ENCODE measurements around the gene PDRG1. TPM values are rescaled to one million over a fixed set of nuclear protein-coding genes. Genes with fewer than 3 reads are reported as not detected.

Gene PDRG1
- total RNA-seq, 2 donors from 2014 or later, result 5.4 to 7.9 TPM

DNA sequence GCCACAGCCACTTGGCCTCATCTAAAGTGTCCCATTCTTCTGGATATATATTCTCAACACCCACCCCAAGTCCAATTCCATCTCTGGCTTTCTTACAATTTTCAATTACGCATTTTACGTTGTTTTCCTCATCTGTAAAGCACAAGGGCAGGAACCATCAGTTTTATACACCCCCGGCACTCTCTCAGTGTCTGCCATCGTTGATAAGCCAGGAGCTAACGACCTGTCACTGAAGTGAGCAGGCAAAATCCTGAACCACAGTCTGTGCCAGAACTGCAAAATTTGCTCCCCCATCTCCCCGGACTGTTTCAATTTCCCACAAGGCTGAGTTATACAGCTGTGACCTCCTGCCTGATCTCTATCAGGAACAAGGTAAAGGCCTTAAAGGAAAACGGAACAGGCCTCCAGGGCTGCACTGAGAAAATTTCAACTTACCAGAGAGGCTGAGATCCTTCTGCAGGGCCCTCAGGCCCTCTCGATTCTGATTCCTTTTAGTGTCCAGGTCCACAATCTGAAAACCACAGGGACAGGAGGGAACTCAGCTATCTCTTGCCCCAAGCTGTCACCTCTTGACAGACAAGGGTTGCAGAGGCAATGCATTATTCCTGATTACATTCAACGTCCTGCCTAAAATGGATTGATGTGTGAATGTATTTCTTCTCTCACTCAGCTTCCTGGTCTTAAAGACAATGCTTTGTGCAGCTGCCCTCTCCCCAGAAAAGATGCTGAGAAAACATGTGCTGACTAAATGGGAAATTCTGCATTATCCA lies 1.8 kb downstream of the PDRG1 start:
- Histone ChIP-seq H3K36me3 (replicated peaks in 1 of 2; ENCODE audit: insufficient read depth in 1 of 2, low read depth in 2 of 2) (peaks cover 8 to 24% of the 10 kb centered on the region in 2 donors), H3K4me1 (peaks cover 17% of the 10 kb centered on the region), H3K4me3 (no peak overlapping the region), H3K27ac (no peak overlapping the region), H3K27me3 (no peaks in the 10 kb centered on the region), H3K9me3 (no peaks in the 10 kb centered on the region)
- WGBS, 2 donors, result 68 to 72% methylated on average over 9 of the region's 9 CpGs
- intact Hi-C loops (cut with DNase I), result no loop called here
- no peak for TF ChIP-seq CTCF (IDR thresholded peaks at IDR 0.05)
- TF ChIP-seq POLR2A (IDR thresholded peaks at IDR 0.05), result no peak
- DNase-seq, result no peak
- ATAC-seq, result no peak

DNA sequence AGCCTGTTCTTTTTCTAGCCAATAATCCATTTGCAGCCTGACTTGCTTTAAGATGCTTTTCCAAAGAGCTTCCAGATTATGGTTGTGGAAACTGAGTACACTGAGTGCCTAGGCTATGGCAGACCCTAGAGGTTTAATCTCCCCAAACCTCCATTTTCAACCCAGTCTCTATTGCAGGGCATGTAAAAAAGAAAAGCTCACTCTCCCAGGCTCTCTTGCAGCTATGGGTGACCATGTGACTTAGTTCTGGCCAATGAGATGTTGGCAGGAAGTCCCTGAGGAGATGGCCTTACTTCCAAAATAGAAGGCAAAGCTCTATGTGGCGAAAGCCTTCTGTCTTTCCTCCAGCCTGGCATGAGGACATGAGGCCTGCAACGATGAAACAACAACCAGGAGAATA lies 3.8 kb downstream of the PDRG1 start:
- Histone ChIP-seq H3K27me3 (no peaks in the 10 kb centered on the region), H3K9me3 (no peaks in the 10 kb centered on the region), H3K36me3 (replicated peaks in 1 of 2; ENCODE audit: insufficient read depth in 1 of 2, low read depth in 2 of 2) (peaks cover 8 to 28% of the 10 kb centered on the region in 2 donors), H3K27ac (no peak overlapping the region), H3K4me3 (no peak overlapping the region), H3K4me1 (peaks cover 28% of the 10 kb centered on the region)
- intact Hi-C loops (cut with DNase I), result no loop called here
- no peak for ATAC-seq
- TF ChIP-seq POLR2A (IDR thresholded peaks at IDR 0.05) (no peak), CTCF (IDR thresholded peaks at IDR 0.05) (no peak)
- DNase-seq, result no peak
- WGBS, 2 donors, result 93 to 97% methylated on average over 2 of the region's 2 CpGs

- DNase-seq, result no peak
- intact Hi-C loops (cut with DNase I), result no loop called here
- ATAC-seq, result no peak
- Histone ChIP-seq H3K36me3 (replicated peaks in 1 of 2; ENCODE audit: insufficient read depth in 1 of 2, low read depth in 2 of 2) (peaks cover 8 to 28% of the 10 kb centered on the region in 2 donors), H3K4me1 (peaks cover 32% of the 10 kb centered on the region), H3K27ac (no peak overlapping the region), H3K4me3 (no peak overlapping the region), H3K9me3 (no peaks in the 10 kb centered on the region), H3K27me3 (no peaks in the 10 kb centered on the region)
- 82 to 100% methylated on average over 2 to 6 of the region's 6 CpGs for WGBS, 2 donors
- TF ChIP-seq POLR2A (IDR thresholded peaks at IDR 0.05) (no peak), CTCF (IDR thresholded peaks at IDR 0.05) (no peak)
Measured at GRCh38 chr20:31945785-31946184, 6.1 kb downstream of the PDRG1 start.

DNA sequence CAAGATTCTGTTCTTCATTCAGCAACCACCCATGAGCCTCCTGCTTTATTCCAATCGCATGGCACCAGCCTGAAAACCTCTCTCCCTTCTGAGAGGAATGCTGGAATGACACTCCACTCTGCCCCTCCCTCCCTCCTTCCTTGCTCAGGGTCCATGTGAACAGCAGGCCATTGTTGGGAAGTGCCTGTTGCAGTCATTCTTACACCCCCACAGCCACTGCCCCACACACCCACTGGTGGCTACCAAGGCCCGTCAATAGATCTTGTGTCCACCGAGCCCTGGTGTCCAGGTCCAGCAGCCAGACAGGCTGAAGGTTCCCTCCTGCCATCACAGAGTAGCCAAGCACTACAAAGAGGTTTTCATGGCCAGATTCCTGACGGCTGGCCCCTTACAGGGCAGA lies 6.5 kb downstream of the PDRG1 start:
- 82 to 100% methylated on average over 2 to 4 of the region's 4 CpGs for WGBS, 2 donors
- intact Hi-C loops (cut with DNase I), result no loop called here
- H3K36me3 ChIP-seq (replicated peaks in 1 of 2; ENCODE audit: insufficient read depth in 1 of 2, low read depth in 2 of 2), result peaks cover 8 to 28% of the 10 kb centered on the region in 2 donors

More for the DNA sequence above, 6.5 kb downstream of the PDRG1 start:
- H3K27me3 ChIP-seq, result no peaks in the 10 kb centered on the region
- no peak overlapping the region for H3K4me3 ChIP-seq
- no peak for TF ChIP-seq CTCF (IDR thresholded peaks at IDR 0.05)
- no peak for TF ChIP-seq POLR2A (IDR thresholded peaks at IDR 0.05)
- DNase-seq, result no peak
- ATAC-seq, result no peak
- no peaks in the 10 kb centered on the region for H3K9me3 ChIP-seq
- H3K4me1 ChIP-seq, result peaks cover 27% of the 10 kb centered on the region
- H3K27ac ChIP-seq, result no peak overlapping the region
